Kasumi-1 (cell line): ENCODE data around the gene GMPR.
"Not testable (repeated sequence)": the region's sequence is repeated elsewhere in the genome, so short reads cannot be mapped to it uniquely, and the experiment has no call there.

Source experiments
- DNase-seq, 2 experiments: peaks; one replicate each; lab custom pipeline; 2025; lab: John Stamatoyannopoulos, UW

GMPR gene

DNA sequence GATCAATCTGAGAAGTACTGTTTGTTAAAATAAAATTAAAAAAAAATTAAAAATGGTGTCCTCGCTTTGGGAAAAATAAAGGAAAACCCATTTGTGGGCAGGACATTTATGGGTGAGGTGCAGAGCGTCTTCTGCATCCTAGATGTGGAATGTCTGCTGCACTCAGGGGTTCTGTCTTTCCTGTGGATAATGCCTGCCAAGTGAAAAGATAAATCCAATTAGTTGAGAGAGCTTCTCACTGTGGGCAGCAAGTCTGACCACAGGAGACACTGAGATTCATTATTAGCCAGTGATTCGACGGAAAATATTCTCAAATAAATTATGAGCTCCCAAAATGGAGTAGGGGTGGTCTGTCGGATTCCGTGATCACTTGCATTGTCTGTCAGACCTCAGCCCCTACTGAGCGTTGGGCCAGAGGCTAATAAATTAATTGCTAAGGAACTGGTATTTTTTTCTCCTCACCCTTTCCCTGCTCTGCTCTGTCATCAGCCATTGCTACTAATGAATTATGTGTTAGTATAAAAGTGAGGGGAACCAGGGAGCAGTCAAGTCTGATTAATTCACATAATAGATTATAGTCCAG lies 10.0 kb downstream of the GMPR start:
- DNase-seq: no peak

DNA sequence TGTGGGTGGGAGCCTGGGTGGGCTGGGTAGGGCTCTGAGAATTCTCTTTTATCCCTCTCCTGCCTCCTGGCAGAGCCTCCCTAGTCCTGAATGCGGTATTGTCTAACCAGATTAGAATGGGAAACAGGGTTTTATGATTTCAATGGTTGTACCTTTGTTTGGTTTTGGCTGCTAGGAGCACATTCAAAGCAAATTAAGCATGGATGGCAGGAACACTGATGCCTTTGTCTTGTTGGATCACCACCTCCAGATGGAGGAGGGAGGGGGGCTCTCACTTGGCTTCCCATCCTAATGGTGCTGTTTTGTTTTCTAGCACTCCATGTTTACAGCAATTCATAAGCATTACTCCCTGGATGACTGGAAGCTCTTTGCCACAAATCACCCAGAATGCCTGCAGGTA lies 11.6 kb downstream of the GMPR start:
- DNase-seq: no peak

DNA sequence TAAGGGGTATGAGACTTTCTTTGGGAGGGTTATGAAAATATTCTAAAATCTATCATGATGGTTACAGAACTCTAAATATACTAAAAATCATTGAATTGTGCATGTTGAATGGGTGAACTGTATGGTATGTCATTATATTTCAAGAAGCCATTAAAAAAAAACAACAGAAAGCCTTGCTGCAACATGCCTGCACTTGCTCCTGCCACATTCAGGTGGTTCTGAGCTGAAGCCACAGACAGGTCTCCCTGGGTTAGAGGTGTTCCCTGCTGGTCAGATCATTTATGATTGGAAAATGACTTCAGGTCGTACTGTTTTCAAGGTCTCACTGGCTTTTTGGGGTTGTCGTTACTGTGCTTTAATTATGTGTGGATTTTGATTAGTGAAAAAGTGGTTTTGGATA lies 13.3 kb downstream of the GMPR start:
- no peak for DNase-seq

DNA sequence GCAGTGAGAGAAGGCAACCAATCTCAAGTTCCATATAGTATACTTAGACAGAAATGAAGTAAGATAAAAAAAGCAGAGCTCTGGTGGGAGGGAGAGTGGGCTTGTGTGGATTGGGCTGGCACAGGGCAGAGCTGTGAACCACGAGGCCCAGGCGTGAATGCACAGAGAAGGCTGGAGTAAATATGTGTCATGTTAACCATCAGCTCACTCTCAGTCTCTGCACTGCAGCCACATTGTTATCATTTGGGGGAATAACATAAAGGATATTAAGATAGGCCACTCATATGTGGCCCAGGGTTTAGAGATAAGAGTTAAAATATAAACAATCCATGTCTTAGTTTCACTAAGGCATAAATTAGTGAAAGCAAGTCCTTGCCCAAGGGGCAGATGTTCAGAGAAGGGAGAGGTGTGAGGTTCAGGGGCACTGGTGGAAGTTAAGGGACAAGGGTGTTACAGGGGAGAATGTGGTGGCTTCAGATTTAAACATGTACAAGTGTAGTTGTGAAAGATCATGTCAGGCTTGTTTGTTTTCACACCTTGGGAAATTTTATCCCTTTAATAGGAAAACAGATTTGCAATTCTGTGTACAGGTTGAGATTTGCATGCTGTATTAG lies 14.4 kb downstream of the GMPR start:
- DNase-seq: no peak

DNA sequence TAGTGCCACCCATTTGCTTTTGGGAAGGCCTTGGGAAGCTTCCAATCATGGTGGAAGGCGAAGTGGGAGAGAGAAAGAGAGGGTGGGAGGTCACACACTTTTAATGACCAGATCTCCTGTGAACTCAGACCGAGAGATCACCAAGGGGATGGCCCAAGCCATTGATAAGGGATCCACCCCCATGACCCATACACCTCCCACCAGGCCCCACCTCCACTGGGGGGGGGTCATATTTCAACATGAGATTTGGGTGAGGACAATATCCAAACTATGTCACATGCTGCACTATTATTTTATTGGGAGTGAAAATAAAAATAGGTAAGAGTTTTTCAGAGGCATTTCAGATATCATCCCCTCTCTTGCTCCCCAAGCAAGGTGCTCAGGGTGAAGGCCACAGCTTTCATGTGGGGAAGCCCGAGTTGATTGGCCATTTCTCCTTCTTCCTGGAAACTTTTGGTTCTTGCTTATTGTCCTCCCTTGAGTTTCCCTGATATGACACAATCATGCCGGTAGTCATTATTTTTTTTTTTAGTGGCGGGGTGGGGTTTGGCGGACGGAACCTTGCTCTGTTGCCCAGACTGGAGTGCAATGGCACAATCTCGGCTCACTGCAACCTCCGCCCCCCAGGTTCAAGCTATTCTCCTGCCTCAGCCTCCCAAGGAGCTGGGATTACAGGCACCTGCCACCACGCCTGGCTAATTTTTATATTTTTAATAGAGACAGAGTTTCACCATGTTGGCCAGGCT lies 15.2 kb downstream of the GMPR start:
- no peak for DNase-seq

DNA sequence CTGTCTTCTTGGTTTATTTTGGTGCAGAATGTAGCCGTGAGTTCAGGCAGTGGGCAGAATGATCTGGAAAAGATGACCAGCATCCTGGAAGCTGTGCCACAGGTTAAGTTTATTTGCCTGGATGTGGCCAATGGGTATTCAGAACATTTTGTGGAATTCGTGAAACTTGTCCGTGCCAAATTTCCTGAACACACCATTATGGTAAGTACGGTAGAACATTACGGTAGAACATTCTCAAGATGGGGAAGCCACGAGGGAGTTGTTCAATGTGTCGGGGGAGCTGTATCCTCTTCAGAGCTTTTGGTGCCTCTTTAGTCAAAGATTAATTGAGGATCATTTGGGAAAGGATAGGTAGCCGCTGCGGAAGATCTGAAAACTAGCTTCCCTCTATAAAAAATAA lies 16.1 kb downstream of the GMPR start:
- no peak for DNase-seq

DNA sequence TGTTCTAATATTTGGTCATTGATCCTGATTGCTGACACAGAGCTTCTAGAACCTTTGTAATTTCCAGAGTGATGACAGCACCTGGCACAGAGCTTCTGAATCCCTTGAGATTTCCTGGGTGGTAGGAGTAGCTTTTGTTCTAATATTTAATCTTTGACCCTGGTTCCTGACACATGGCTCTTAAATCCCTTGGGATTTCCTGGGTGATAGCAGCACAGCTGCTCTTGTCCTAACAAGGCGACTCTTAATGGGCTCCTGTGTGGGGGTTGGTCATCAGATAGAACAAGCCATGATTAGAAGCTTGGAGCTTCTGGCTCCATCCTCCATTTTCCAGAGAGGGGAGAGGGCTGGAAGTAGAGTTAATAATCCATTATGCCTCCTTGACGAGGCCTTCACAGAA lies 18.4 kb downstream of the GMPR start:
- no peak for DNase-seq

DNA sequence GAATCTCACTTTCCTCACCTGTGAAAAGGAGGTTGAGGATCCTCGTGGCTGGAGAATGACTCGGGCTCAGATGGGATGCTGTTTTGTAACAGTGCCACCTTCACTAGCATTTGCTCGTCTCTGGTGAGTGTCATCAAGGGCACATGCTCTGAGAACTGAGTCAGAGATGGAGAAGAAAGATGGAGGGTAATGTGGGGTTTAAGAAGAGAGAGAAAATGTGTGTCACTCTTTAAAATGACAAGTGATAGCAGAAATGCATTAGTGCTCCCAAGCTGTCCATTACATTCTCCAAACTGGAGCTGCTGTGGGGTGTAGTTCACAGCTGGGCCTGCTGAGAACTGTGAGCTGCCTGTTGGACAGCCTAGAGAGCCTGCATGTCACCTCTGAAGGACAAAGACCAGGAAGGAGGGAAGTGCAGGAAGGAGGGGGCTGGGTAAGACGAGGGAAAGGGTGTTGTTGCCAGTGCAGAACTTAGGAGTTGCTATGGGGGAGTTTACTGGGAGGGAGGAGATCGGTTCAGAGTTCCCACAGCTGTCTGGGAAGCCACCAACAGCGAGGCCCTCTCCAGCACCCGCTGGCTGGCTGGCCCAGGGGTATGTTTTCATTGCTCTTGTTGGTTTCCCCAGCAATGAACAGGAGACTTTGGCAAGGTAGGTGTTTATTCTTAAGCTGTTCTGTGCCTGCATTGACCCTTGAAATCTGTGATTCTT lies 19.8 kb downstream of the GMPR start:
- DNase-seq: no peak

DNA sequence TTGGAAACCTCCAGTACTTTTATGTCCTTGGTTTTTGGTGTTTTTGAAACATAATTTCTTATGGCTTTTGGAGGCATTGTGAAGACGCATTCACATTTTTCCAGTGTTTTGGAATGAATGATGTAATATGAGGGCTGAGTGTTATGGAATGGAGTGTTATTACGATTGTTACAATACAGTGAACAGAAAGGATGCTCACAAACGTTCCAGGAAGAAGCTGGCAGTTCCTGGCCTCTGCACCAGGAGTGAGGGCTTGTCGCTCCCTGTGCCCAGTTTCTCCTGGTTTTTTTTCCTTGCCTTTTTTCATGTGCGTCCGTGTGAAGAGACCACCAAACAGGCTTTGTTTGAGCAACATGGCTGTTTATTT lies 20.3 kb downstream of the GMPR start:
- no peak for DNase-seq

DNA sequence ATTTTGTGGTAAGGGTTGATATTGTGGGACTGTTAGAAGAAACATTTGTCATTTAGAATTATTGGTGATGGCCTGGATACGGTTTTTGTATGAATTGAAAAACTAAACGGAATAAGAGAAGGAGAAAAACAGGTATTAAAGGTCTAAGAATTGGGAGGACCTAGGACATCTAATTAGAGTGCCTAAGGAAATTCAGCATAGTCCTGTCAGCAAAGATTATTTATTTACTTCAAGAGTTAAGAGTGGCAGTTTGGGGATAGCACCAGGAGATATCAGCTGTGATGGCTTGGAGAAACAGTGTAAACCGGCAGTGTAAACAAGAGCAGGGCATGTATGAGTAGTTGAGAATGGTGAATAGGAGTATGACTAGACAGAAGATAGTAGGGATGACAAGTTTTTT lies 21.2 kb downstream of the GMPR start:
- not testable (repeated sequence) for DNase-seq

DNA sequence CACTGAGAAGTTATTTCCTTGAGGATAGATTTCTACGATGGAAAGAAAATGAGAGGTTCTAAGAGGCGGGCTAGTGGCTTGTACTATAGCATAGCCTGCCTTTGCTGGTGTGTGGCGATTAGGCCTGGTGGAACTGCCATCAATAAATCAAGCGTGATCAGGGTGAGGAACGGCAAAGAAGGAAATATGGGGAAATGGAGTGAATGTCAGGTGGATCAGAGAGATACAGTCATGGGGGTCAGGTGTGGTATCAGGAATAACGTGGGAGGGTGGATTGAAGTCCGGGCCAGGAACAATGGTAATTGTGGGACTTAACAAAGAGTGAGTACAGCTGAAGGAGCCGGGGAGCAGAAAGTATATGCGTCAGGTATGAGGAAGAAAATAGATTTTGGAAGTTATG lies 22.2 kb downstream of the GMPR start:
- not testable (repeated sequence) for DNase-seq

DNA sequence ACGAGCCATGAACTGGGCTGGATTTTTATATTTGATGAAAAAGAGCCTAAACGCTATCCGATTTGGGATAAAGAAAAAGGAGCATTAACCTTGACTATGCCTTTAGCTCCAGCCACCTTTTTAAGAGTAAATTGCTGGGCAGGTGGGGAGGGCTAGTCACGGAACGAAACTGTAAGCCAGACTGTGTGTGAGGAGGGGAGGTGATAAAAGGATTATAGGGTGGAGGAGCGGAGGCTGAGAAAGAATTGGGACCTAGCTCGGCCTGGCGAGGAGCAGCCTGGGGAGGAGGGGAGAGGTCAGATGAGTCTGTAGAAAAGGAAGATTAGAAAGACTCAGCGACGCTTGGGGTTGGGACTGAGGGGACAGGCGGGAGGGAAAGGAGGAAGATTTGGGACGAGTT lies 24.4 kb downstream of the GMPR start:
- DNase-seq: not testable (repeated sequence)

DNA sequence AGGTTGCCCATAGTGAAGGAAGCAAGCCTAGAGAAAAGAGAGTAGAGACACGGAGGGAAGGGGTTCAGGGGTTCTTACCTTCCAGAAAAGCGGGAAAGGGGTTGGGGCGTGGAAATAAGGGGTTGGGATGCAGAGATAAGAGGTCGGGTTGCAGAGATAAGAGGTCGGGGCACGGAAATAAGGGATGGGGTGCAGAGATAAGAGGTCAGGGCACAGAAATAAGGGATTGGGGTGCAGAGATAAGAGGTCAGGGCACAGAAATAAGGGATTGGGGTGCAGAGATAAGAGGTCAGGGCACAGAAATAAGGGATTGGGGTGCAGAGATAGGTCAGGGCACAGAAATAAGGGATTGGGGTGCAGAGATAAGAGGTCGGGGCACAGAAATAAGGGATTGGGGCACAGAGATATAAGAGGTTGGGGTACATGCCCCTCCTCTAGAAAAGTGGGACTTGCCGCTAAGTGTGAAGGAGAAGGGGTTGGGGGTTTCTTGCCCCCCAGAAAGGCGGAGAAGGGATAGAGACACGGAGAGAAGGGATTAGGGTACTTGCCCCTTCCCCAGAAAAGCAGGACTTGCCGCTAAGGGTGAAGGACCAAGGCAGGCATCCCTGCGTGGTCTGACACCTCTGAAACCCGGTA lies 25.2 kb downstream of the GMPR start:
- DNase-seq: not testable (repeated sequence)

DNA sequence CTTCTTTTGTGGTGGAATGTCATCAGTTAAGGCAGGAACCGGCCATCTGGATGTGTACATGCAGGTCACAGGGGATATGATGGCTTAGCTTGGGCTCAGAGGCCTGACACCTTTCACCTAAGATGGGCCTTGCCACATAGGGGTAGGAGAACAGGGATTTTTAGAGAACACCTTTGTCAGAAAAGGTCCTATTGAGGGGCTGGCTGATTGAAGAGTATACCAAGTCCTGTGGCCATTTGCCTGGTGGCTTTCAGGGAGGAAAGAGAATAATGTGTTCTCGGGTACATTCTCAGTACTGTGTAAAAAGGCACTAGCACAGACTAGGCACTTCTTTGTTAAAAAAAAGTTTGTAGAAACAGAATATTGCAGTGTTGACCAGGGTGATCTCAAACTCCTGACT lies 26.4 kb downstream of the GMPR start:
- DNase-seq: no peak

DNA sequence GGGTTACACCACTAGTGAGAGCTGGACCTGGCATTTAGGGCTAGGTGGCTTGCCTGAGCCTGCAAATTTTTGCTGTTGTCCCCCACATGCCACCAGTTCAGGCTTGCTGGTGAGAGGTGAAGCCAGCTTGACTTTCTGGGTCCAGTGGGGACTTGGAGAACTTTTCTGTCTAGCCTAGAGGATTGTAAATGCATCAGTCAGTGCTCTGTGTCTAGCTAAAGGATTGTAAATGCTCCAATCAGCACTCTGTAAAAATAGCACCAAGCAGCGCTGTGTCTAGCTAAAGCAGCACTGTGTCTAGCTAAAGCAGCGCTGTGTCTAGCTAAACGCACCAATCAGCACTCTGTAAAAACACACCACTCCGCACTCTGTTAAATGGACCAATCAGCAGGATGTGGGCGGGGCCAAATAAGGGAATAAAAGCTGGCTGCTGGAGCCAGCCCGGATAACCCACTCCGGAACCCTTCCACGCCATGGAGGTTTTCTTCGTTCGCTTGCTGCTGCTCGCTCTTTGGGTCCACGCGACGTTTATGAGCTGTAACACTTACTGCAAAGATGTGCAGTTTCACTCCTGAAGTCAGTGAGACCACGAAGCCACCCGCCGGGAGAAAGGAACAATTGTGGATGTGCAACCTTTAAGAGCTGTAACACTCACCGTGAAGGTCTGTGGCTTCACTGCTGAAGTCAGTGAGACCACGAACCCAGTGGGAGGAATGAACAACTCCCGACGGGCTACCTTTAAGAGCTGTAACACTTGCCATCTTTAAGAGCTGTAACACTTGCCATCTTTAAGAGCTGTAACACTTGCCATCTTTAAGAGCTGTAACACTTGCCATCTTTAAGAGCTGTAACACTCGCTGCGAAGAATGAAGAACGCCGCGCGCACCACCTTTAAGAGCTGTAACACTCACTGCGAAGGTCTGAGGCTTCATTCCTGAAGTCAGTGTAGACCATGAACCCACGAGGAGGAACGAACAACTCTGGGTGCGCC lies 27.3 kb downstream of the GMPR start:
- DNase-seq: no peak

DNA sequence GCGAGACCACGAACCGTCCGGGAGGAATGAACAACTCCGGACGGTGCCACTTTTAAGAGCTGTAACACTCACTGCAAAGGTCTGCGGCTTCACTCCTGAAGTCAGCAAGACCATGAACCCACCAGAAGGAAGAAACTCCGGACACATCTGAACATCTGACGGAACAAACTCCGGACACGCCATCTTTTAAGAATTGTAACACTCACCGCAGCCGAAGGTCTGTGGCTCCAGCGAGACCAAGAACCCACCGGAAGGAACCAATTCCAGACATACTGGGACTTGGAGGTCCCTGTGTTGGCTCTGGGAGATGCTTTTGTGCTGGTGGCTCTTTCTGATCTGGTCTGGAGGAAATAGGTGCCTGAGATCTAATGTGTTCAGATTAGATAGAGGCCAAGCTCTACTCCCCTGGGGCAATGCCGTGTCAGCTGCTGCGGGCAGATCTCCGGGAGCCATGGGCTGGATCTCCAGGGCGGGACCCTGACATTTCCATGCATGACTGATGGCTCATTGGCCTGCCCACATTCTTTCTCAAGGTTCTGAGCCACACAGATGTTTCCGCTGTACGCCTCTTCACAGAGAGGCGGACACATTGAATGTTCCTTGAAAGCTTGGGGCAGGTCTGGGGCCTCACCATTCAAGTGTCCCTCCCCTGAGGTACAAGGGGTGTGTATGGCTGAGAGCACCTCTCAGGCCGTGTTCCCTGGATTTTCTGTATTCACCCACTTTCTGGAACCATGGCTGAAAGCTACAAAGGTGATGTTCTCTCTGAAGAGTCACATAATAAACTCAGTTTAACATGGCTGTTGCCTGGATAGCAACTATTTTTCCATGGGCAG lies 29.3 kb downstream of the GMPR start:
- DNase-seq: peak; percentile 60 to 78

DNA sequence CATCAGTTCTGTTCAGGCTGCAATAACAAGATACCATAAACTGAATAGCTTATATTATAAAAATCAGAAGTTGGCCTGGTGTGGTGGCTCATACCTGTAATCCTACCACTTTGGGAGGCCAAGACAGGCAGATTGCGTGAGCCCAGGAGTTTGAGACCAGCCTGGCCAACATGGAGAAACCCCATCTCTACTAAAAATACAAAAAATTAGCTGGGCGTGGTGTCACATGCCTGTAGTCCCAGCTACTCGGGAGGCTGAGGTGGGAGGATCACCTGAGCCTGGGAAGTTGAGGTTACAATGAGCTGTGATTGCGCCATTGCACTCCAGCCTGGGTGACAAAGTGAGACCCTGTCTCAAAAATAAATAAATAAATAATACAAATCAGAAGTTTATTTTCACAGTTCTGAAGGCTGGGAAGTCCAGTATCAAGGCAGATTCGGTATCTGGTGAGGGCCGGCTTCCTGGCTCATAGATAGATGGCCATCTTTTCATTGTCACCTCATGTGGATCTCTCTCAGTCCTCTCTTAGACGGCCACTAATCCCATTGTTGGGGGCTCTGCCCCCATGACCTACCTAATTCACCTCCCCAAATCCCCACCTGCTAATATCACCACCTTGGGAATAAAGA lies 31.2 kb downstream of the GMPR start:
- DNase-seq: not testable (repeated sequence)

DNA sequence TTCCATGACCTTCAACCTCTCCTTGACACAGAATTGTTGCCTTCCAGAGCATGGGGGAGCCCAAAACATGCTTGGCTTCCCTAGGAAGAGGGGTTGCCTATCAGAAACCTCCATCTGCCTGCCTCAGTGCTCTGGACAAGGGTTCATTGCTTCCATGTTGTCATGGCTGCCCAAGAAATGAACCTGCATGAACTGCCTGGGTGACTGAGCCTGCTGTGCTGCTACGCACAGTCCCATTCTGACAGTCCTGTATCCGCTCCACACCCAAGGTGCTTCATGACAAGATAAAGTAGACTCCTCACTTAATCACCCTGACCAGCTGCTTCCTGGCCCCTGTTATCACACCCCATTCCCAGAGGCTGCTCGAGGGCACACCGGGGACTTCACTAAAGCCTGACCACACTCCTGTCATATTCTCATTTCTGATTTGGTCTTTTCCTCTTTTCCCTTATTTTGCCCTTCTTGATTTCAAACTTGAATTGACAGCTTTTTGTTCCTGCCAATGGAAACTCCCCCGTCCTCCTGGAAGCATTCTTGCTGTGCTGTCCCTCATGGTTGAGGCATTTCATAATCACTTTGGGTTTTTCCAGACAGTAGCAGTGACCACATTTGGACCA lies 31.9 kb downstream of the GMPR start:
- peak in 1 of 2 experiments; percentile 1 for DNase-seq

DNA sequence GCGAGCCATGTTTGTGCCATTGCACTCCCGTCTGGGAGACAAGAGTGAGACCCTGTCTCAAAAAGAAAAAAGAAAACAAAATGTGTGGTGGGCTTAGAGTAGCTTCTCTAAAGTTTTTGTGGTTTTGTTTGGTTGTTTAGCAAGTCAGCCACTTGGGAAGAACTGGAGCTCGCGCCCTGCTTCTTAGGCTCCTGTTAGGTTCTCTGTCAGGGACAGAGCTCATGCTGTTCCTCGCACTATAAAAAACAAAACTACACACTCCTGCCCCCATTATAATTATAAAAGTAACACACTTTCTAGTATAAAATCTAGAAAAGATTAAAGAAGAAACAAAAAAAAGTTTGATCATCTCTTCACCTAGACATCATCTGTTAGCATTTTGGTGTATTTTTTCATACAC lies 33.0 kb downstream of the GMPR start:
- no peak for DNase-seq
